Smooth muscle cell (in vitro differentiated cells): Measurements from ENCODE around the gene APOL1. TPM values are rescaled to one million over a fixed set of nuclear protein-coding genes. Genes with fewer than 3 reads are reported as not detected.
"Not testable (repeated sequence)": the region's sequence is repeated elsewhere in the genome, so short reads cannot be mapped to it uniquely, and the experiment has no call there.

ENCODE experiments used
- DNase-seq: peaks from one replicate; lab custom pipeline; 2025; ENCODE audit not compliant: unreplicated experiment; lab: John Stamatoyannopoulos, UW
- H2AFZ ChIP-seq: fragments of 200-600 bp; sonication (generic); 2 replicates; pipeline ENCODE4 v1.6.0; 2016; ENCODE audit warnings: antibody characterized with exemption, low read depth, mild to moderate bottlenecking
- H3F3A ChIP-seq: fragments of 200-600 bp; sonication (generic); 2 replicates; pipeline ENCODE4 v1.6.0; 2017; ENCODE audit warnings: antibody characterized with exemption, low read depth
- H3K27ac ChIP-seq: fragments of 200-600 bp; sonication (generic); 2 replicates; pipeline ENCODE4 v1.5.1; 2016; ENCODE audit warnings: low read depth, mild to moderate bottlenecking
- H3K27me3 ChIP-seq: fragments of 200-600 bp; sonication (generic); 2 replicates; pipeline ENCODE4 v1.6.1; 2016; ENCODE audit warnings: low read depth, mild to moderate bottlenecking
- H3K36me3 ChIP-seq: fragments of 200-600 bp; sonication (generic); 2 replicates; pipeline ENCODE4 v1.5.1; 2016; ENCODE audit warnings: low read depth
- H3K4me1 ChIP-seq: fragments of 200-600 bp; sonication (generic); 2 replicates; pipeline ENCODE4 v1.5.1; 2016; ENCODE audit warnings: low read depth
- H3K4me2 ChIP-seq: fragments of 200-600 bp; sonication (generic); 2 replicates; pipeline ENCODE4 v1.6.0; 2016; ENCODE audit warnings: mild to moderate bottlenecking
- H3K4me3 ChIP-seq: fragments of 200-600 bp; sonication (generic); 2 replicates; pipeline ENCODE4 v1.5.1; 2016; ENCODE audit warnings: mild to moderate bottlenecking
- H3K79me2 ChIP-seq: fragments of 200-600 bp; sonication (generic); 2 replicates; pipeline ENCODE4 v1.6.0; 2016; ENCODE audit warnings: low read depth, mild to moderate bottlenecking
- H3K9ac ChIP-seq: fragments of 200-600 bp; sonication (generic); 2 replicates; pipeline ENCODE4 v1.6.0; 2016; ENCODE audit warnings: low read depth
- H3K9me3 ChIP-seq: fragments of 200-600 bp; sonication (generic); replicated peaks from 2 replicates; pipeline ENCODE4 v1.5.1; 2016; ENCODE audit warnings: low read depth
- H4K20me1 ChIP-seq: fragments of 200-600 bp; sonication (generic); 2 replicates; pipeline ENCODE4 v1.6.0; 2016; ENCODE audit warnings: low read depth
- CTCF ChIP-seq: fragments of 200-600 bp; sonication (generic); IDR thresholded peaks from 2 replicates; pipeline ENCODE4 v1.5.1; 2017; ENCODE audit warnings: borderline replicate concordance, mild to moderate bottlenecking, antibody characterized with exemption; ENCODE audit not compliant: insufficient read depth, poor library complexity, severe bottlenecking
- WGBS: methylation state at CpG from one replicate; pipeline ENCODE4 v1.1.7; 2016; ENCODE audit warnings: low lambda C conversion rate; 5-methylcytosine and 5-hydroxymethylcytosine counted together
- polyA plus RNA-seq: library from polyadenylated mRNA; unstranded; fragments of >200 nt; fragmentation: Nextera tagmentation; extraction: Ambion mirVana; gene quantifications from 2 replicates; pipeline ENCODE4 v1.2.1, GENCODE V29; 2016
- total RNA-seq: library from RNA; depleted of rRNA; stranded (reverse); fragments of >200 nt; gene quantifications from 2 replicates; pipeline ENCODE4 v1.2.3, GENCODE V29; 2014

Gene APOL1
- total and polyA plus RNA-seq, 2 experiments from 2014 or later, result 0.62 TPM; not detected in 1

- WGBS, result 62% methylated on average over 5 of the region's 5 CpGs
- H3K27me3 ChIP-seq, result not testable (repeated sequence)
- peaks cover 13% of the 10 kb centered on the region for H3K4me1 ChIP-seq
These were observed 10.3 kb downstream of the APOL1 start for GRCh38 chr22:36263216-36263673.

GRCh38 chr22:36263886-36264664, 11.1 kb downstream of the APOL1 start:
- H3K9ac ChIP-seq, H3K79me2 ChIP-seq, H3F3A ChIP-seq, H4K20me1 ChIP-seq, H3K4me1 ChIP-seq, H3K27ac ChIP-seq, DNase-seq, H3K27me3 ChIP-seq, H3K4me3 ChIP-seq, H3K9me3 ChIP-seq, H2AFZ ChIP-seq, H3K36me3 ChIP-seq, H3K4me2 ChIP-seq: not testable (repeated sequence)
- 91% methylated on average over 7 of the region's 7 CpGs for WGBS

More at GRCh38 chr22:36263216-36263673, 10.3 kb downstream of the APOL1 start:
- not testable (repeated sequence) for H3K36me3 ChIP-seq, H3K9ac ChIP-seq, H4K20me1 ChIP-seq, H3K27ac ChIP-seq, H3K4me2 ChIP-seq, H3K4me3 ChIP-seq, H2AFZ ChIP-seq, H3K79me2 ChIP-seq, H3K9me3 ChIP-seq, H3F3A ChIP-seq, DNase-seq

GRCh38 chr22:36267058-36267457, 14.1 kb downstream of the APOL1 start:
- Histone ChIP-seq H3F3A (no peaks in the 10 kb centered on the region), H3K9me3 (no peaks in the 10 kb centered on the region), H3K4me3 (no peak overlapping the region), H3K79me2 (no peaks in the 10 kb centered on the region), H3K4me1 (no peaks in the 10 kb centered on the region), H4K20me1 (no peaks in the 10 kb centered on the region), H3K36me3 (no peaks in the 10 kb centered on the region), H3K27me3 (no peaks in the 10 kb centered on the region), H3K4me2 (no peak overlapping the region), H3K9ac (no peak overlapping the region), H2AFZ (no peak overlapping the region), H3K27ac (no peak overlapping the region)
- WGBS, result 89% methylated on average over 4 of the region's 4 CpGs
- no peak for DNase-seq
- no peak for TF ChIP-seq CTCF

- Histone ChIP-seq H3K79me2 (no peaks in the 10 kb centered on the region), H3K36me3 (no peaks in the 10 kb centered on the region), H3K9ac (no peak overlapping the region), H3K4me3 (no peak overlapping the region), H2AFZ (no peak overlapping the region), H3K4me1 (no peaks in the 10 kb centered on the region), H3F3A (no peaks in the 10 kb centered on the region), H3K27me3 (no peaks in the 10 kb centered on the region), H3K9me3 (no peaks in the 10 kb centered on the region), H4K20me1 (no peaks in the 10 kb centered on the region), H3K4me2 (no peak overlapping the region), H3K27ac (no peak overlapping the region)
- DNase-seq, result no peak
- 92% methylated on average over 11 of the region's 11 CpGs for WGBS
- TF ChIP-seq CTCF, result no peak
These were observed 15.1 kb downstream of the APOL1 start for GRCh38 chr22:36267896-36268485.

- not testable (repeated sequence) for H3K36me3 ChIP-seq, H3K4me2 ChIP-seq, H3K79me2 ChIP-seq, H3F3A ChIP-seq, DNase-seq, H3K9me3 ChIP-seq, H3K27me3 ChIP-seq, H4K20me1 ChIP-seq, H2AFZ ChIP-seq, H3K9ac ChIP-seq, H3K4me1 ChIP-seq, H3K4me3 ChIP-seq, H3K27ac ChIP-seq
- 92% methylated on average over 7 of the region's 7 CpGs for WGBS
These were observed 18.3 kb downstream of the APOL1 start for GRCh38 chr22:36271231-36271630.

GRCh38 chr22:36271951-36272350, 19.0 kb downstream of the APOL1 start:
- DNase-seq, H3K27ac ChIP-seq, H3K36me3 ChIP-seq, H3F3A ChIP-seq, H3K9ac ChIP-seq, H2AFZ ChIP-seq, H3K4me2 ChIP-seq, H3K9me3 ChIP-seq, H3K4me1 ChIP-seq, H3K79me2 ChIP-seq, H3K4me3 ChIP-seq, H3K27me3 ChIP-seq, H4K20me1 ChIP-seq: not testable (repeated sequence)
- 91% methylated on average over 5 of the region's 5 CpGs for WGBS
